ENCODE data around the gene CREB5. TPM values are rescaled to one million over a fixed set of nuclear protein-coding genes. Genes with fewer than 3 reads are reported as not detected.
A peak's percentile ranks its signal among the peaks of the same experiment; 100 is the strongest.

CREB5 gene
- total and polyA plus RNA-seq, 2 of the 8 experiments (the other 6 are each of a cell fraction or from before 2014, with no cell fraction given), result 2.4 to 2.7 TPM

- TF ChIP-seq TCF12 (IDR thresholded peaks at IDR 0.05; ENCODE audit: low read depth, low read length) (no peak), POLR2AphosphoS5 (IDR thresholded peaks at IDR 0.05; ENCODE audit: low read depth, low read length) (no peak), SUZ12 (IDR thresholded peaks at IDR 0.05; ENCODE audit: low read length) (no peak), USF2 (IDR thresholded peaks at IDR 0.05; ENCODE audit: low read length) (no peak), KDM4A (IDR thresholded peaks at IDR 0.05; ENCODE audit: low read depth, low read length, severe bottlenecking) (no peak), EP300 (IDR thresholded peaks at IDR 0.05; ENCODE audit: borderline replicate concordance in 1 of 2, low read depth in 2 of 2, low read length in 2 of 2) (no peak), YY1 (IDR thresholded peaks at IDR 0.05; ENCODE audit: low read depth, low read length) (no peak), ZNF274 (IDR thresholded peaks at IDR 0.05; ENCODE audit: borderline replicate concordance, extremely low read depth, low read length) (no peak), CEBPB (IDR thresholded peaks at IDR 0.05; ENCODE audit: low read depth, low read length) (no peak), CBX8 (IDR thresholded peaks at IDR 0.05; ENCODE audit: borderline replicate concordance, low read depth, low read length) (no peak), KDM1A (IDR thresholded peaks at IDR 0.05; ENCODE audit: borderline replicate concordance, low read length) (no peak), HDAC6 (IDR thresholded peaks at IDR 0.05; ENCODE audit: low read depth, low read length) (no peak), BRCA1 (IDR thresholded peaks at IDR 0.05; ENCODE audit: low read depth, low read length) (no peak), SP4 (IDR thresholded peaks at IDR 0.05; ENCODE audit: low read length) (no peak), JUN (IDR thresholded peaks at IDR 0.05; ENCODE audit: low read depth, low read length) (peak; percentile 78), CTCF (IDR thresholded peaks at IDR 0.05; ENCODE audit: control extremely low read depth in 1 of 3, insufficient read depth in 1 of 3, low read depth in 1 of 3, low read length in 3 of 3) (no peak), RAD21 (IDR thresholded peaks at IDR 0.05 in 1 of 2, conservative IDR thresholded peaks at IDR 0.05 in 1 of 2; ENCODE audit: low read depth in 2 of 2, low read length in 2 of 2) (no peak), PHF8 (conservative IDR thresholded peaks at IDR 0.05; ENCODE audit: low read depth, low read length) (peak; percentile 36; the same call in 1 of the 2 replicates), SIX5 (IDR thresholded peaks at IDR 0.05; ENCODE audit: low read depth, low read length) (no peak), EGR1 (IDR thresholded peaks at IDR 0.05; ENCODE audit: borderline replicate concordance, low read depth, low read length) (no peak), NANOG (IDR thresholded peaks at IDR 0.05; ENCODE audit: insufficient read depth, low read depth, low read length, poor library complexity, severe bottlenecking) (no peak)
These were observed 3.2 kb upstream of the CREB5 start (continued) for GRCh38 chr7:28408960-28409715.
